Chondrocyte (in vitro differentiated cells): Measurements from ENCODE around the gene ST7. TPM values are rescaled to one million over a fixed set of nuclear protein-coding genes. Genes with fewer than 3 reads are reported as not detected.

Experiments
- DNase-seq: peaks from one replicate; pipeline ENCODE4 v3.0.0; 2021; ENCODE audit warnings: mixed read lengths, low spot score
- H3K27ac Mint-ChIP-seq: one replicate; pipeline ENCODE4 v1.8.0; 2021; ENCODE audit warnings: mild to moderate bottlenecking, moderate library complexity, mixed read lengths; ENCODE audit not compliant: unreplicated experiment
- H3K27me3 Mint-ChIP-seq: 2 replicates; pipeline ENCODE4 v1.8.0; 2021; ENCODE audit warnings: low read depth, mixed read lengths
- H3K36me3 Mint-ChIP-seq: 2 replicates; pipeline ENCODE4 v1.8.0; 2021; ENCODE audit warnings: low read depth, mixed read lengths
- H3K4me1 Mint-ChIP-seq: 2 replicates; pipeline ENCODE4 v1.8.0; 2021; ENCODE audit warnings: low read depth, mild to moderate bottlenecking, mixed read lengths
- H3K4me3 Mint-ChIP-seq: one replicate; pipeline ENCODE4 v1.8.0; 2021; ENCODE audit warnings: mild to moderate bottlenecking, moderate library complexity, mixed read lengths; ENCODE audit not compliant: unreplicated experiment
- H3K9me3 Mint-ChIP-seq: 2 replicates; pipeline ENCODE4 v1.8.0; 2021; ENCODE audit warnings: low read depth, mixed read lengths
- CTCF ChIP-seq: fragments of 200-600 bp; sonication (generic); IDR thresholded peaks from 2 replicates; pipeline ENCODE4 v1.5.0; 2021; ENCODE audit warnings: antibody characterized with exemption, mild to moderate bottlenecking, moderate library complexity
- total RNA-seq: library from RNA; stranded (reverse); gene quantifications from 3 replicates; pipeline ENCODE4 v1.2.1, GENCODE V29; 2021

The ST7 gene
- total RNA-seq, 1 donor from 2014 or later, result 69.7 TPM

DNA sequence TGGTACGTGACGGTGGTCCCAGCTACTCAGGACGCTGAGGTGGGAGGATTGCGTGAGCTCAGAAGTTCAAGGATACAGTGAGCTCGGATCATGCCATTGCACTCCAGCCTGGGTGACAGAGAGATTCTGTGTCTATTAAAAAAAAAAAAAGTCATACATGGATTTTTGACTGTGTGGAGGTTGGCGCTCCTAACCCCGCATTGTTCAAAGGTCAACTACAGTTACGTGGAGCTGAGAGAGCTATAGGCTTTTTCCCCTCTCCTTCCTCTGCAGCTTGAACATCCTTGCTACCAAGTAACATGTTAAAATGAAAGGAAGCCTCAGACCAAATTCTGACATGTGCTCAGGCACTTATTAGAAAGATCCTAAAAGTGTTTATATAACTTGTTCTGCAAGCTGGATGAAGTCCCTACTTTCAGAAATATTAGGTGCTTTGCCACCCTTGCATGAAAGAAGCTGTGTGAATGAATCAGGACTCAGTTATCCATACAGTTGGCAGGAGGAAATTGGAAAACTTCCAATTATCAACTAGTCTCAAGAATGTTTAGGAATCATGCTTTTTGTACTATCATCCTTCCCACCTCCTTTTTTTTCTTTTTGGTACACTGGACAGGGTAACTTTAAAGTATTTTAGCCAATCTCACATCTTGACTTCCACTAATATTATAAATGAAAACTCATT lies 12.5 kb upstream of the ST7 start:
- Mint-ChIP-seq H3K4me3 (no peak overlapping the region), H3K36me3 (no peaks in the 10 kb centered on the region), H3K27ac (no peak overlapping the region), H3K27me3 (no peaks in the 10 kb centered on the region), H3K9me3 (no peaks in the 10 kb centered on the region), H3K4me1 (peaks cover 4% of the 10 kb centered on the region)
- TF ChIP-seq CTCF, result no peak
- no peak for DNase-seq

GRCh38 chr7:116942504-116942903 lies 10.8 kb upstream of the ST7 start:
- Mint-ChIP-seq H3K27me3 (no peaks in the 10 kb centered on the region), H3K27ac (no peak overlapping the region), H3K4me3 (no peak overlapping the region), H3K4me1 (peaks cover 4% of the 10 kb centered on the region), H3K9me3 (no peaks in the 10 kb centered on the region), H3K36me3 (no peaks in the 10 kb centered on the region)
- no peak for TF ChIP-seq CTCF
- no peak for DNase-seq

DNA sequence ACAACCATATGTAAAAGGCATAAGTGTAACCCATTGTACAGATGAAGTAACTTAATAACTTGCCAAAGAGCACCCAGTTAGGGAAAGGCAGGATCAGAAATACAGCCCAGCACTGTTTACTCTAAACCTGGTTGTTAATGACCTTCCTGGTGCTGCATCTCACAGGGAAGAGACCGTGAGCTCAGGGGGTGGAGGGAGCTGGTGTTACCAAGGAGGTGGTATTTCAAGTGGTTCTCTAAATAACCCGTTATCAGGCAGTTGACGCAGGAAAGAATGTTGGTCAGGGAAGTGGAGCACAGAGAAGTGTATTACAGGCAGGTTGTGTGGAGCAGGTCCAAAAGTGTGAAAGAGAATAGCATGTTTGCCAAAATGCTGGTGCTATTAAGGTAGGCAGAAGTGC lies 4.4 kb upstream of the ST7 start:
- H3K27ac Mint-ChIP-seq, result no peak overlapping the region
- no peaks in the 10 kb centered on the region for H3K9me3 Mint-ChIP-seq
- no peaks in the 10 kb centered on the region for H3K27me3 Mint-ChIP-seq
- H3K4me3 Mint-ChIP-seq, result no peak overlapping the region
- TF ChIP-seq CTCF, result no peak
- H3K4me1 Mint-ChIP-seq, result peaks cover 10% of the 10 kb centered on the region
- no peak for DNase-seq
- H3K36me3 Mint-ChIP-seq, result no peaks in the 10 kb centered on the region

GRCh38 chr7:116949941-116950801 lies 3.1 kb upstream of the ST7 start:
- Mint-ChIP-seq H3K27ac (no peak overlapping the region), H3K27me3 (no peaks in the 10 kb centered on the region), H3K4me1 (peaks cover 19% of the 10 kb centered on the region), H3K4me3 (no peak overlapping the region), H3K9me3 (no peaks in the 10 kb centered on the region), H3K36me3 (no peaks in the 10 kb centered on the region)
- no peak for DNase-seq
- TF ChIP-seq CTCF, result no peak

- Mint-ChIP-seq H3K27me3 (no peaks in the 10 kb centered on the region), H3K27ac (no peak overlapping the region), H3K4me3 (no peak overlapping the region), H3K4me1 (peaks cover 26% of the 10 kb centered on the region), H3K9me3 (no peaks in the 10 kb centered on the region), H3K36me3 (no peaks in the 10 kb centered on the region)
- DNase-seq, result no peak
- TF ChIP-seq CTCF, result no peak
These were observed 2.4 kb upstream of the ST7 start for GRCh38 chr7:116950889-116951351.
